ENCODE measurements around the gene VPS41.

Gene VPS41

GRCh38 chr7:38675494-38676106 is 233.4 kb downstream of the VPS41 start:
- no peak for DNase-seq (ENCODE audit: low read depth)
- TF ChIP-seq, protein P1, sequence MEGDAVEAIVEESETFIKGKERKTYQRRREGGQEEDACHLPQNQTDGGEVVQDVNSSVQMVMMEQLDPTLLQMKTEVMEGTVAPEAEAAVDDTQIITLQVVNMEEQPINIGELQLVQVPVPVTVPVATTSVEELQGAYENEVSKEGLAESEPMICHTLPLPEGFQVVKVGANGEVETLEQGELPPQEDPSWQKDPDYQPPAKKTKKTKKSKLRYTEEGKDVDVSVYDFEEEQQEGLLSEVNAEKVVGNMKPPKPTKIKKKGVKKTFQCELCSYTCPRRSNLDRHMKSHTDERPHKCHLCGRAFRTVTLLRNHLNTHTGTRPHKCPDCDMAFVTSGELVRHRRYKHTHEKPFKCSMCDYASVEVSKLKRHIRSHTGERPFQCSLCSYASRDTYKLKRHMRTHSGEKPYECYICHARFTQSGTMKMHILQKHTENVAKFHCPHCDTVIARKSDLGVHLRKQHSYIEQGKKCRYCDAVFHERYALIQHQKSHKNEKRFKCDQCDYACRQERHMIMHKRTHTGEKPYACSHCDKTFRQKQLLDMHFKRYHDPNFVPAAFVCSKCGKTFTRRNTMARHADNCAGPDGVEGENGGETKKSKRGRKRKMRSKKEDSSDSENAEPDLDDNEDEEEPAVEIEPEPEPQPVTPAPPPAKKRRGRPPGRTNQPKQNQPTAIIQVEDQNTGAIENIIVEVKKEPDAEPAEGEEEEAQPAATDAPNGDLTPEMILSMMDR (IDR thresholded peaks at IDR 0.05; ENCODE audit: control insufficient read depth, extremely low read depth, insufficient read depth) = no peak
- no peak overlapping the region for H3K4me3 ChIP-seq (ENCODE audit: low read depth, low read length)

GRCh38 chr7:38674513-38674912 is 234.5 kb downstream of the VPS41 start:
- TF ChIP-seq, protein P1 (IDR thresholded peaks at IDR 0.05; ENCODE audit: control insufficient read depth, extremely low read depth, insufficient read depth) = no peak
- DNase-seq (ENCODE audit: low read depth) = no peak

GRCh38 chr7:38673795-38674194 is 235.2 kb downstream of the VPS41 start:
- TF ChIP-seq, protein P1 (IDR thresholded peaks at IDR 0.05; ENCODE audit: control insufficient read depth, extremely low read depth, insufficient read depth) = no peak
- no peak overlapping the region for H3K4me3 ChIP-seq (ENCODE audit: low read depth, low read length)
- DNase-seq (ENCODE audit: low read depth) = no peak

More at GRCh38 chr7:38674513-38674912, 234.5 kb downstream of the VPS41 start:
- no peak overlapping the region for H3K4me3 ChIP-seq (ENCODE audit: low read depth, low read length)
